ENCODE data around the gene ABL1.
"Not testable (repeated sequence)": the region's sequence is repeated elsewhere in the genome, so short reads cannot be mapped to it uniquely, and the experiment has no call there.

ABL1 gene

DNA sequence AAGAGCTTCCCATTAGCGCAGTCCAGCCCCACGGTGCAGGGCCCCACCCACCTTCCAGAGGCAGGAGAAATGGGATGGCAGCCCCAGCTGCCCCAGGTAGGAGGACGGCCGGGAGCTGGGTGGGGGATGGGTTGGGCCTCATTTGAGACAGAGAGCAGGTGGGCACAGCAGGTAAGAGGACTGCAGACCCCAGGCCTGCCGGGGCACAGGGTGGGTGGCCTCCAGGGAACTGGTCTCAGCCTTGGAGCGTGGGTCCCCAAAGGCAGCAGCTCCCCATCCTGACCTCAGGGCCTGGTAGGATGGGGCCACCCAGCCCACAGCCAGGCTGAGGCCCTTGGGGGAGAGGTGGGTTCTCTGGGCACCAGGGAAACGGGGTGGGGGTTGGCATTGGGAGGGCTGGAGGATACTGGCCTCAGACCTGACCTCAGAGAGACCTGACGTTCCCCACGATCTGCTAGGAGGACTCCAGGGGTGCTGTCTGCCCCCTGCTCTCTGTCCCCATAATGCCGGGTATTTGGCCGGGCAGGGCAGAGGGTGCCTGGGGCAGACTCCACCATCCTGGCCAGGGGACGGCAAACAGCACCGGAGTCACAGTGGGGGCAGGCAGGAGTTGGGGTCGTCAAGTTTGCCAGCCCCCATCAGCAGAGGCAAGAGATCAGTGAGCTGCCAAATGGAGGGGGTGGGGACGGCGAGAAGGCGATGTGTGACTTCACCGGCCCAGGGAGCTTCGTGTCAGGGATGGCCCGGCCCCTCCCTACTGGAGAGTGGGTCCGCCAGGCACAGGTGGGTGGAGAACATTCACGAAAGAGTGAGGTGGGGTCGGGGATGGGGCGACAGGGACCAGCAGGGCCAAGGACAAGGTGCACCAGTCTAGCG lies 68.4 kb downstream of the ABL1 start:
- DNase-seq (ENCODE audit: low read depth): no peak

DNA sequence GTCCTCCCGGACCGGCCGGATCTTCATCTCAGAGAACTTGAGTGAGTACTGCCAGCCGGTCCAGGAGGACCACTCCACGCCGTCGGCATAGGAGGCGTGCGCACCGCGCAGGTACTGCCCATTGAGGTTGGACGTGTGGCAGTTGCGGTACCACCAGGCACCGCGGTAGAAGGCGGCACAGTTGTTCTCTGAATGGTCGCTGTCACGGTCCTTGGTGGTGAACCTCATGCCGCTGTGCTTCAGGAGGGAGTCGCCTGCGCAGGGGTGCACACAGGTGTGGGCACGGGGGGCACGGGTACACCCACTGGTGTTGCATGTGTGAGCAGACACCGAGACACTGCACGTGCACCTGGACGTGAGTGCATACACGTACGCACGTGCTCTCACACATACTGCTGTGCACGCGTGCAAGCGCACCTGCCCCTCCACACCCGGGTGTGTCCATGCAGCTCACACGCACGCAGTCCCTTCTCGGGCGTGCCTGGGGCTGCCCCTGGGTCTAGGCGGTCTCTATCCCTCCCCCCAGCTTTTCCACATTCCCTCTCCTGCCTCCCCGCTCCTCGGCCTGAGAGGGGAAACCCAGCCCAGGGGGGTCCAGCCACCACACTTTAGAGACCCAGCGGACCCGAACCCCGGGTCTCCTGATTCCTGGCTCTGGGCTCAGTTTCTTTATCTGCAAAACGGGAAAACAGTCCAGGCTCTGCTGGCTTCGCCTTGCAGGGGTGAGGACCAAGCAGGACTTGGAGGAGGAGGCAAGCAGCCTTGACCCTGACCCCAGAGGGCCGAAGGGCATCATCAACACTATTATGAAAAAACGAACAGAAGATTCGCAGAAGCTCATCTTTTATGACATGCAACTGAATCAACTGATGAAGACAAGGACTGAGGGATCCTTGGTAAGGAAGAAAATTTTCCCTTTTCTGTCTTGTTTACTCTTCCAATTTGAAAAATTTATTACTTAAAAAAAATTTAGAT lies 69.3 kb downstream of the ABL1 start:
- no peak for DNase-seq (ENCODE audit: low read depth)

DNA sequence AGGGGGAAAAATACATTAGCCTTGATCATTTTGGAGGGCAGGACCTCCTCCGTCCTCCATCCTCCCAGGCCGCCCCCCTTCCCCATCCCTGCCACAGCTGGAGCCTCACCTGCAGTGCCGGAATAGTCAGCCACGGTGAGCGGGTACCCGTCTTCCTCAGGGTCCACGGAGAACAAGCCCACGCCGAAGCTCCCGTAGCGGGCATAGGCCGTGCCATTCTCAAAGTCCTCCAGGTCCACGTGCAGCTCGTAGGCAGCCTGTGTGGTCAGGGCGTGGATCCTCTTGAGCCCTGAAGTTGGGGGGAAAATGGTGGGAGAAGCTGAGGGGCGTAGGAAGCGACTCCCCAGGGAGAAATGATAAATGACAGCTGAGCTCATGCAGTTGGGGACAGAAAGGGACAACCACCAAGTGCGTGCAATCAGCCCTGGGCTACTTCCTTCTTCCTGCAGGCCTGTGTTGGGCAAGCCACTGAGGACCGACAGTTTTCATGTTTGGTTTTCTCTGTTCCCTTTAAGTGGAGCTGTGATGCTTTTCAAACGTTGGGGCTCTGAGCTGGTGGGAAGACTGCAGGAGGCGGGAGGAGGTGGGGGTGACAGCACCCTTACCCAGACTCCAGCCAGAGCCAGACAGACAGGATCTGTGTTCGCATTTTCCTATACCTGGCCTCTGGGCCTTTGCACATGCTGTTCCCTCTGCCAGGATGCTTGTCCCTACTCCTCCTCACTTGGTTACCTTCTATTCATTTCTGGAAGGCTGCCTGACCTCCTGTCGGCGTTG lies 70.3 kb downstream of the ABL1 start:
- DNase-seq (ENCODE audit: low read depth): no peak

DNA sequence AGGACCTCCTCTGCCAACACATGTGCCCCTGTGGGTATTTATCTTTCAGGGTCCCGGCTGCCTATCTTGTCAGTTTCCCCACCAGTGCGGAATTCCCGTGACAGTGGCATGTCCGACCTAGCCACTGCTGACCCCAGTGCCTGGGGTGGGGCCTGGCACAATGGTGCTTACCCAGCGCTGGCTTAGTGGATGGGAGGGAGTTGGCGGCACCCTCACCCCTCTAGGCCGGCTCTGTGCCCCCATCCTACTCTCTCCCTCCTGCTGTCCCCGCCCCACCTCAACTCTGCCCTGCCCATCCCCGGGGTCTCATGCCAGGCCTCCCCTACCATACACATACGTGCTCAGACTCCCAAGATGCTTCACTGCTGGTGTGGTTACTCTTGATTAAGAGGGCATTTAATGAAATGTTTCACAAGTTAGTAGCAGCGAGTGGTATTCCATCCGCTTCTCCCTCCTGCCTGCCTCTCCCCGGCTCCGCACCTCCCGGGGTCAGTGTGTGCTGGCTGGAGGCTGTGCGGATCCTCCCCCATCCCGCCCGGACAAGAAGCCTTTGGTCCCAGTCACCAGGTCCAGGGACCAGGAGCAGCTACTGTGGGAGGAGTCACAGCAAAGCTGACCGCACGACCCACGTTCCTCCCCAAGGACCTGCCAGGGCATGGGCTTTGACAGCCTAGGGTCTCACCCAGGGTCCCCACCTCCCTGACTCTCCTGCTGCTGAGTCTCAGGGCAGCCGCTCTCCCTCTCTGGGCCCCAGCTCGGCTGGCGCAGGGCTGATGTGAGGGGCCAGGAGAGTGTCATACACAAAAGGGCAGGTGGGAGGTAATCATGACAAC lies 71.1 kb downstream of the ABL1 start:
- no peak for DNase-seq (ENCODE audit: low read depth)

DNA sequence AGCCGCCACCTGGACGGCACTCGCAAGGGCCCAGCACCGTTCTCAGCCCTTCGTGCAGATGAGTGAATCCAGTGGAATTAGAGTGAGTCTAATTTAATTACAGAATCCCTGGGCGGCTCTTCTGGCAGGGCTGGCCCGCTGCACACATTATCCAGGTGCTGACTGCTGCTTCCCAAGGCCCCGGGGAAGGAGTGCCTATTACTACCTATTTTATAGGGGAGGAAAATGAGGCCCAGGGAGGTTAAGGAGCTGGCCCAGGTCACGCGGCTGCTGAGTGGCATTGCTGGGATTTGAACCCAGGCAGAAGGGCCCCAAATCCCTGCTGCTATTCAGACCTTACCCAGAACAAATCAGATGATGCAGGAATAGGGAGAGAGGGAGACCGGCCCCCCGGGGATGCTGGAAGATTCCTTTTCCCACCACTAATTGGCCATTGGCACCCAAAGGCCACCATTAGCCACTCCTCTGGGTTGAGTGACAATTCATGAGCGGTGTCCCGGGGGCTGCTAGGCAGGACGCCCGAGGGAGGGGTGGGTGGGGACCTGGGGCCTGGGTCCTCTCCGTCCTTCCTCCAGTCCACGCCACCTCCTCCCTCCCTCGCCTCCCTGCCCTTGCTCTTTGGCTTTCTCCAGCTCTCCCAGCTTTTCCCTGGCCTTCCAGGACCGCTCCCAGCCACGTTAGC lies 71.8 kb downstream of the ABL1 start:
- no peak for DNase-seq (ENCODE audit: low read depth)

DNA sequence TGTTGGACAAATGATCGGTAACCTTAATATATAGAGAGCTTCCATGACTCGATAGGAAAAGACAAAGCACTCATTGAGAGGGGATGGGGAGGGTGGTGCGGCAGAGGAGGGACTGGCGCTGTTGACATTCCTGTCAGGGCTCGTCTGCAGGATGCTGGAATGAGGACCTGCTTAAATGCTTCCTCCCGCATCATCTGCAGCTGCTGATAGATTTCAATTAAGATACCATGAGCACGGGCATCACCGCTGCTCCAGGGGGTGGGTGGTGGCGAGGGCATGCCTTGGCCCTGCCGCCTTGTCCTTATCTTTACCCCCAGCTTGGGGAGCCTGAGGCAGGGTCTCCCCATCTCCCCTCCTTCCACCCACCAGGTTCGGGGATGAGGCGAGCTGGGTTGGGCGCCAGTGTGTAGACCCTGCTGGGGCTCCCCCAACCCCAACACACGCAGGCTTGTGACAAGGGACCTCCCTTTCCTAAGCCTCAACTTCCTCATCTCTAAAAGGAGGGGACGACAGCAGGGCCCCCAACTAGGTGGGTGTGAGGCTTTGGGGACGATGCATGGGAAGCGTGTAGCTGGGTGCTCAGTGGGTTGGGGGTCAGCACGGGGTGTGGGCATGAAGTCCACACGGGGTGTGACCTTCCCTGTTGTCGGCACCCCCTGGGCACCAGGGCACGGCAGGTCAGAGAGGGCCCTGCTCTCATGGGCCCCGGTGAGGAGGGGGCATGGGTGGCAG lies 73.3 kb downstream of the ABL1 start:
- DNase-seq (ENCODE audit: low read depth): no peak

DNA sequence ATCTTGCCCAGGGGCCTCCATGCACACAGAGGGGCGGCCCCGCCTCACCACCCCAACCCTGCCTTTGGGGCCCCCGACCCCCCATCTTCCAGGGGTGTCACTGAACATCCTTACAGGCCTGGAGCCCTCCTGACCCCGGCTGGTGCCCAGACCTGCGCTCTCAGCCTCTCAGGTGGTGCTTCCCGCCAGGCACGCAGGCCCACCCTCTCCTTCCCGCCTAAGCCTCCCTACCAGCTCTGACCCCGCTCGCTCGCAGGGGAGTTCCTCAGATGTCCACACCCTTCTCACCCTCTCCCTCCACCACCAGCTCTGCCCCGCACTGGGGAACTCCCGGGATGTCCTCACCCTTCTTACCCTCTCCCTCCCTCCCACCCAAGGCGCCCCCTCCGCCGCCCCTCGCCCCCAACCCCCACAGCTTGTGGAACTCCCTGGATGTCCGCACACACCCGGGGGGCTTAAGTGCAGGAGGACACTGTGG lies 73.9 kb downstream of the ABL1 start:
- no peak for DNase-seq (ENCODE audit: low read depth)

DNA sequence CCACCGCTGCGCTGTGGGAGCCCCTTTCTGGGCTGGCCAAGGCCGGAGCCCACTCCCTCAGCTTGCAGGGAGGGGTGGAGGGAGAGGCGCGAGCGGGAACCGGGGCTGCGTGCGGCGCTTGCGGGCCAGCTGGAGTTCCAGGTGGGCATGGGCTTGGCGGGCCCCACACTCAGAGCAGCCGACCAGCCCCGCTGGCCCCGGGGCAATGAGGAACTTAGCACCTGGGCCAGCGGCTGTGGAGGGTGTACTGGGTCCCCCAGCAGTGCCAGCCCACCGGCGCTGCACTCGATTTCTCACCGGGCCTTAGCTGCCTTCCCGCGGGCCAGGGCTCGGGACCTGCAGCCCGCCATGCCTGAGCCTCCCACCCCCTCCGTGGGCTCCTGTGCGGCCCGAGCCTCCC lies 75.0 kb downstream of the ABL1 start:
- not testable (repeated sequence) for DNase-seq (ENCODE audit: low read depth)

DNA sequence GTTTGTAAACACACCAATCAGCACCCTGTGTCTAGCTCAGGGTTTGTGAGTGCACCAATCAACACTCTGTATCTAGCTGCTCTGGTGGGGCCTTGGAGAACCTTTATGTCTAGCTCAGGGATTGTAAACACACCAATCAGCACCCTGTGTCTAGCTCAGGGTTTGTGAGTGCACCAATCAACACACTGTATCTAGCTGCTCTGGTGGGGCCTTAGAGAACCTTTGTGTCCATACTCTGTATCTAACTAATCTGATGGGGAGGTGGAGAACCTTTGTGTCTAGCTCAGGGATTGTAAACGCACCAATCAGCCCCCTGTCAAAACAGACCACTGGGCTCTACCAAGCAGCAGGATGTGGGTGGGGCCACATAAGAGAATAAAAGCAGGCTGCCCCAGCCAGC lies 75.6 kb downstream of the ABL1 start:
- DNase-seq (ENCODE audit: low read depth): not testable (repeated sequence)

DNA sequence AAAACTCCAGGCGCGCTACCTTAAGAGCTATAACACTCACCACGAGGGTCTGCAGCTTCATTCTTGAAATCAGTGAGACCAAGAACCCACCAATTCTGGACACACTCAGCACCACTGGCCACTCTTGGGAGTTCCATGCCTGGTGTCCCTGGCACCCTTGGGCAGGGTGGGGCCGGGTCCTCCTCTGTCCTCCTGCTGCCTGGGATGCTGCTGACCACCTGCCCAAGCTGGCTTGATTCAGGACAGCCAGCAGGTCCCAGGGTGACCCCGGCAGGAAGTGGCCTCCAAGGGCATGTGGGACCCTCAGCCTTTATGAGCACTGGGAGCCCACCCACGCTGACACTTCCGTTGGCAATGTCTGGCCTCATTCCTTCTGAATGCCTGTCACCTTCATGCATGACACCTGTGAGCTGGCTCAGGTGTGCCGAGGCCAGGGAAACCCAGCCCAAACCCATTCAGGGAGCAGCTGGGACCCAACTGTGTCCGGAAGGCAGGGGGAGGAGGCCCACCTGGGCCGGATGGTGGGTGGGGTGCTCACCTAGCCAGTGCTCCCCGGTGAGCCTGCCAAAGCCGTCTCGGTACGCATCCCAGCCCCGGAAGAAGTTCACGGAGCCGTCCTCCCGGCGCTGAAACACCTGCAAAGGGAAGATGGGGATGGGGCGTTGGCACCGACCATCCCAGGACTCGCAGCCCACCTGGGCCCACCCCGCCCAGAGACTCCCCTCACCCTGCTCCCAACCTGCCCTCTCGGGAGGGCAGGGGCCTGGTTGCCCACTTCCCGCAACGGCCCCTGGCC lies 76.4 kb downstream of the ABL1 start:
- no peak for DNase-seq (ENCODE audit: low read depth)

DNA sequence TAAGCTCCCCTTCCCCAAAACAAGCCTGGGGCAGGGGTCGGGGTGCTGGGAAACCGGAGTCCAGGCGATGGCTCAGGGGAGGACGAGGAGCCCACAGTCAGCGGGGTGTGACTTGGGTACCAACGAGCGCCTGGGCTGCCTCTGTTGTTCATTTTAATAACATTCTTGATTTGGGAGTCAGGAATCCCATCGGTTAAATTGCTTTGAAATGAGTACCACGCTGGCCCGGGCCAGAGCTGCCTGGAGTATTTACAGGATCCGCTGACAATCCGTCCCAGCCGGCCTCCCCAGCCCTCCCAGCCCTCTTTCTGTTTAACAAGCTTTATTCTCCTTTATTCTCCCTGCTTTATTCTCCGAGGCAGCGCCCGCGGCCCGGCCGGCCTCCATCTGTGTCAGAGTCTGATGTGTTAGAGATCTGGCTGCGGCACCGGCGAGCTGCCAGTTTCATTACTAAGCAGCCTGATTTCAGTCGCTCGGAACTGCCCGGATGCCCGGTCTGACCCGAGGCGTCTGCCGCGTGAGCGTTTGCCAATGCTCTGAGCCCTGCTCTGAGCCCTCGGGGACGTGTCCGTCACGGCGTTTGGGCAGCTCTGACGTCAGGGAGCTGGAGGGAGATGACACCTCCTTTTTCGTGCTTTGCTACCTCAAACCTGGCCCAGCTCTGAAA lies 78.0 kb downstream of the ABL1 start:
- no peak for DNase-seq (ENCODE audit: low read depth)

DNA sequence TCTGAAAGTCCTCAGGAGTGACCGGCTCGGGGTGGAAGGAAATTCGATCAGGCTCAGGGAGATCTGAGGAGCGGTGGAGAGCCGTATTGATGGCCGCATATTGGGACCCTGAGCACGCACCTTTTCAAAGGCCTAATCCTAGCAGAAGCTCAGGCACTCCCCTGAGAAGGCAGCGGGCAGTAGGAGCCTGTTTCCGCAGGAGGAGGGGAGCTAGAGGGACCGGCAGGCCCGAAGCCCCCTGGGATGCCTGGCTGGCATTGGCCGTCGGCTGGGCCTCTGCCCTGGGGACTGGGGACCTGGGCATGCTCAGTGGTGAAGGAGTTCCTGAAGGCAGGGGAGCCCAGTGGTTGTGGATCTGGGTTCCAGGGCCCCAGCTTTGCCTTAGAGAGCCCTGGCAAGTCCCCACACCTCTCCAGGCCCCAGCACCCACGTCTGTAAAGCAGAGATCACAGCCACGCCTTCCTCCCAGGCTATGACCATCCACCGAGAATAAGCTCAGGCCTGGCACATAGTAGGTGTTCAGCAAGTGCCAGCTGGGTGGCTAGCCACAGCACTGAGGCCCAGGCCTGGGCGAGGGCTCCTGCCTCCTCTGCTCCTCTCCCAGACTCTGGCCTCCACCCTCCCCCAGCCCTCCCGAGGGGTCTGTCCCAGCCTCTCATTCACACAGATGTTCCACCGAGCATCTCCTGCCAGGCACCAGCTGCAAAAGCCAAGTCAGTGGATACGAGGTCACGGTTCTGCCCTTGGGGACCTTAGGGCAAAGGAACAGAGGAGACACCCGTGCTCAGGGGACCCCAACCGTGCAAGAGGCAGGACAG lies 78.8 kb downstream of the ABL1 start:
- no peak for DNase-seq (ENCODE audit: low read depth)

DNA sequence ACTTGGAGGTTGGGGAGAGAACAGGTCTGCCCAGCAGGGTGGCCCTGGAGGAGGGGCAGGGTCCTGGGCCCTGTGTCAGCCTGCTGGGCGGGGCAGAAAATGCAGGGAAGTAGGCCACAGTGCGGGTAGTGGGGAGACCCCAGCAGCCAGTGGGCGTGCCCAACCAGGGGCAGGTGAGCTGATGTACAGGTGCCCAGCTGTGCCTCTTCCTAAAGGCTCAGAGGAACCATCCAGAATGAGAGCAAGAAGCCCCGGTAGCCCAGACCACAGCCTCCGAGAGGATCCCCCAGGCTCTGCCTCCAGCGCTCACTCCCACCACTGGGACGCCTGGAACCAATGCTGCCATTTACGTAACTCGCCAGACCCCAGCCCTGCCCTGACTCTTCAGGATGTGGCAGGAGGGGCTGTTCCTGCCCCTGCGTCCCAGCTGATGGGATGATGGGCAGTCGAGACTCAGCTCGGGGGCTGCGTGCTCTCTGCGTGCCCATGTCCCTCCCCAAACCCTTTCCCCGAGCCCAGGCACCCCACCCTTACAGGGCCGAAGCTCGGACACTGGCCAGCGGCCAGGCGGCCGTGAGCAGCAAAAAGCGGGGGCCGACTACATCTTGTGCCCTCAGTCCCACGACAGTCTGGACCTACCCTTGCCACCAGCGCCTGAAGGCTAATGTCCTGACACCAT lies 79.5 kb downstream of the ABL1 start:
- no peak for DNase-seq (ENCODE audit: low read depth)

DNA sequence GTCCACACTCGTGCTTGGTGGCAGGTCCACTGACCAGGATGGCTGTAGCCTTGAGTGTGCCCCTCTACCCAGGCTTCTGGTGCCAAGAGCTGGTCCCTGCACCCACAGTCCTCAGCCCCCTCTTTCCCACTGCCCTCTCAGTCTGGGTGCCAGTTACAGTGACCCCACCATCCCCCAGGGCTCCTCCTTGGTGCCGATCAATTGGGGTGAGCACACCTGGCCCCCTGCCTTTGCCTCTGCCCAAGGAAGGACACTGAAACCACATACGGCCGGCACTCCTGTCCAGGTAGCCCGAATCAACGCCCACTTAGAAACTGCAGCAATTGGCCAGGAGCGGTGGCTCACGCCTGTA lies 80.0 kb downstream of the ABL1 start:
- no peak for DNase-seq (ENCODE audit: low read depth)

DNA sequence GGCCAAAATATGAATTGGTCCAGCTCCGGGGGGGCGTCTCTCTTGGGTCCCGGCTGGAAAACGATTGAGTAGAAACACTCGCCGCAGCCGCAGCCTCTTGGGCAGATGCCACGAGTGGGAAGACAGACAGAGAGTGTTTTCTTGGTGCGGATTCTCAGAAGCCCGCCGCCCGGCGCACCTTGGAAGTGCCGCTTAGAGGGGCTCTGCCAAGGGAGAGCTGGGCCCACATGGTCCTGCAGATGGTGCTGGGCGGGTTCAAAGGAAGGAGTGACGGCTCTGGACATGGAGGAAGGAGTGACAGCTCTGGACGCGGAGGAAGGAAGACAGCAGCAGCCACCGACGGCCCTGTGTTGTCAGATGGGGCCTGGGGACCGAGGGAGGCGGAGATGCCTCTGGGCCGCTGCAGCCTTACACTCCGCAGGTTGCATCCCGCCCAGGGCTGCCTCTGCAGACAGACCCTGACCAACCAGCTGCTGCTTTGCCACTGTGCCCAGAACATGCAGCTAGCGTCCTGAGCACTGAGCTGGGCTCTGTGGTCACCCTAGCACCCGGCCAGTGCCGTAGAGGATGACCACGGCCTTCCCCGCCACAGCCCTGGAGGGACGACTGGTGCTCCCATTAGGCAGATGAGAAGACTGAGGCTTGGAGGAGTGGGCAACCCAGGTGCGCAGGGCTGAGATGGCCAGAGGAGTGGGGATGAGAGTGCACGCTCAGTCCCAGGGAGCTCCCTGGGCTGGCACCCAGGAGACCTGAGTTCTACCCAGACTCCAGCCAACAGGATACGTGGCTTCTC lies 82.3 kb downstream of the ABL1 start:
- no peak for DNase-seq (ENCODE audit: low read depth)

All from activated T-helper 9 cell treated with anti-CD3 and anti-CD28 coated beads, Interleukin-2, amount 50 U/mL, for 16 hours (primary cell).